ENCODE measurements around the gene AAGAB.

AAGAB gene

GRCh38 chr15:67196672-67197363 lies 57.6 kb downstream of the AAGAB start:
- TF ChIP-seq CTCF (IDR thresholded peaks at IDR 0.05): no peak
- Histone ChIP-seq H3K4me2 (ENCODE audit: low read length) (no peak overlapping the region), H3K36me3 (ENCODE audit: control insufficient read depth, insufficient read depth, low read length) (no peaks in the 10 kb centered on the region), H3K4me3 (ENCODE audit: low read depth, low read length) (no peak overlapping the region), H2AFZ (no peak overlapping the region), H3K27ac (no peak overlapping the region), H3K9me3 (ENCODE audit: control insufficient read depth, low read length) (no peaks in the 10 kb centered on the region), H3K79me2 (no peaks in the 10 kb centered on the region), H3K27me3 (ENCODE audit: control insufficient read depth, insufficient read depth, low read length) (no peaks in the 10 kb centered on the region), H3K9ac (no peak overlapping the region), H3K4me1 (no peaks in the 10 kb centered on the region)

DNA sequence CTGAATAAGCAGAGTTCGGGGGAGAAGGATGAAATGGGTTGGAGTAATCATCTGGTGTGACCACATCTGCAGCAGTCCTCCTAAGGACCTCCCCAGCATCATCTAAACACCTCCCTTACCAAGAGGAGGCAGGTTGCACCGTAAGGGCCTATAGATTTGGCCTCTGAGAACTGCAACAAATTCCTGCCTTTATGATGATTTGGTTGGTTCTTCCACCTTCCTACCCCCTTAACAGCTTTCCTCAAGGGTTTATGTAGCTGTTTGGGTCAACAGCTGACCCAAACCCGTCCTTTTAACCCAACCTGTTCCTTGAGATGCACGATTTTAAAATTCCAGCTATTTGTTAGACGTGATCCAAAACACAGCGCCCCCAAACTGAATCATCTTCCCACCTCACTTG lies 58.2 kb downstream of the AAGAB start:
- Histone ChIP-seq H3K36me3 (ENCODE audit: control insufficient read depth, insufficient read depth, low read length) (no peaks in the 10 kb centered on the region), H3K27ac (no peak overlapping the region), H3K4me2 (ENCODE audit: low read length) (no peak overlapping the region), H3K27me3 (ENCODE audit: control insufficient read depth, insufficient read depth, low read length) (no peaks in the 10 kb centered on the region), H3K4me3 (ENCODE audit: low read depth, low read length) (no peak overlapping the region), H3K9ac (no peak overlapping the region), H3K4me1 (no peaks in the 10 kb centered on the region), H2AFZ (no peak overlapping the region), H3K79me2 (no peaks in the 10 kb centered on the region), H3K9me3 (ENCODE audit: control insufficient read depth, low read length) (no peaks in the 10 kb centered on the region)
- TF ChIP-seq CTCF (IDR thresholded peaks at IDR 0.05): no peak

DNA sequence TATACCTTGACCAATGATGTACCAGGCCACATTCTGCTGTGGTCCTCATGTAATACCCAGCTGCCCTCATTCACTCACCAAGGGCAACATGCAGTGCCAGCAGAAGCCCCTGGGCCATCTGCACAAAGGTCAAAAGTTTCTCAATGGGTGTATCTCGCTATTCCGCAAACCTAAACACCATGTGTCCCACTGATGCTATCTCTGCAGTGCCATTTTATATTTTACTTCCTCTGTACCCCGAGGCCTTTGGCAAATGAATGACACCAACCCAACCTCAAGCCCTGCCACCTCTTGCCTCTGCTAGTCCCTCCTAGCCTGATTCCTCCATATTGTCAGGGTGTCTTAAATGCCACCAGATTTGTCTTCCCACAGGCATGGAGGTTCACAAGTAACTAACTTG lies 59.2 kb downstream of the AAGAB start:
- no peaks in the 10 kb centered on the region for H3K9me3 ChIP-seq (ENCODE audit: control insufficient read depth, low read length)
- no peaks in the 10 kb centered on the region for H3K27me3 ChIP-seq (ENCODE audit: control insufficient read depth, insufficient read depth, low read length)
- H3K4me3 ChIP-seq (ENCODE audit: low read depth, low read length): no peak overlapping the region
- H3K36me3 ChIP-seq (ENCODE audit: control insufficient read depth, insufficient read depth, low read length): no peaks in the 10 kb centered on the region
- no peak for TF ChIP-seq CTCF (IDR thresholded peaks at IDR 0.05)
- no peak overlapping the region for H2AFZ ChIP-seq
- no peak overlapping the region for H3K9ac ChIP-seq
- H3K27ac ChIP-seq: no peak overlapping the region
- no peaks in the 10 kb centered on the region for H3K79me2 ChIP-seq
- H3K4me2 ChIP-seq (ENCODE audit: low read length): no peak overlapping the region
- H3K4me1 ChIP-seq: no peaks in the 10 kb centered on the region

DNA sequence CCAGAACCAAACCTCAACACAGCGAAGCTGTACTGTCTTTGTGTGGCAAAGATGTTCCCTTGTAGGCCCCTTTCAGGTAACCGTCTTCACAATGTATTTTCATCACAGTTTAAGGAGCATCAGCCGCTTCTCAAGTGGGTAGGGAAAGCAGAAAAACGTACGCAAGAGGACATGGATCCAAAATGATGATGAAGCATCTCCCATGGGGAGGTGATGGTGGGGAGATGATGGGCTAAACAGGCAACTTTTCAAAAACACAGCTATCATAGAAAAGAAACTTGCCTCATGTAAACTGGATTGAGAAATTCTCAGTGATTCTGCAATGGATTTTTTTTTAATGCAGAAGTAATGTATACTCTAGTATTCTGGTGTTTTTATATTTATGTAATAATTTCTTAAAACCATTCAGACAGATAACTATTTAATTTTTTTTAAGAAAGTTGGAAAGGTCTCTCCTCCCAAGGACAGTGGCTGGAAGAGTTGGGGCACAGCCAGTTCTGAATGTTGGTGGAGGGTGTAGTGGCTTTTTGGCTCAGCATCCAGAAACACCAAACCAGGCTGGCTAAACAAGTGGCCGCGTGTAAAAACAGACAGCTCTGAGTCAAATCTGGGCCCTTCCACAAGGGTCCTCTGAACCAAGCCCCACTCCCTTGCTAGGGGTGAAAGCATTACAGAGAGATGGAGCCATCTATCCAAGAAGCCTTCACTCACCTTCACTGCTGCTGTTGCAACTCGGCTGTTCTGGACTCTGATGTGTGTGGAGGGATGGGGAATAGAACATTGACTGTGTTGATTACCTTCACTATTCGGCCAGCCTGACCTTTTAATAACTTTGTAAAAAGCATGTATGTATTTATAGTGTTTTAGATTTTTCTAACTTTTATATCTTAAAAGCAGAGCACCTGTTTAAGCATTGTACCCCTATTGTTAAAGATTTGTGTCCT lies 60.0 kb downstream of the AAGAB start:
- Histone ChIP-seq H3K27me3 (ENCODE audit: control insufficient read depth, insufficient read depth, low read length) (no peaks in the 10 kb centered on the region), H3K4me3 (ENCODE audit: low read depth, low read length) (no peak overlapping the region), H3K9me3 (ENCODE audit: control insufficient read depth, low read length) (no peaks in the 10 kb centered on the region), H3K36me3 (ENCODE audit: control insufficient read depth, insufficient read depth, low read length) (no peaks in the 10 kb centered on the region), H3K27ac (no peak overlapping the region), H3K4me1 (no peaks in the 10 kb centered on the region), H3K79me2 (no peaks in the 10 kb centered on the region), H2AFZ (no peak overlapping the region), H3K9ac (no peak overlapping the region), H3K4me2 (ENCODE audit: low read length) (no peak overlapping the region)
- no peak for TF ChIP-seq CTCF (IDR thresholded peaks at IDR 0.05)

Data from parathyroid adenoma (tissue), 2 donors.